Measurements from ENCODE around the gene AFG1L. TPM values are rescaled to one million over a fixed set of nuclear protein-coding genes. Genes with fewer than 3 reads are reported as not detected.

The AFG1L gene
- 1.6 to 2.3 TPM (median 2.0 TPM) in 5 replicates for total RNA-seq (2022; extraction: Qiagen RNA extraction)

GRCh38 chr6:108294727-108295625 is at the start of gene AFG1L:
TSS of gene AFG1L (plus strand) at chr6:108295054. CDS start at chr6:108295080, 26 bp downstream.

GRCh38 chr6:108260809-108261569 is 33.9 kb upstream of the AFG1L start, which contains the start of gene SNX3:
TSS of gene SNX3 (minus strand) at chr6:108261040. CDS start at chr6:108260921, 119 bp downstream.

GRCh38 chr6:108560463-108561308 is 265.8 kb downstream of the AFG1L start, which contains the start of gene FOXO3:
TSS of gene FOXO3 (plus strand) at chr6:108560917. CDS start at chr6:108561209, 292 bp downstream.

Other genes starting within 250 kb of the AFG1L start
- 17.8 to 25.9 TPM (median 24.3 TPM) in 5 replicates for gene OSTM1, start 220.3 kb upstream of the AFG1L start, total RNA-seq (2022; extraction: Qiagen RNA extraction)
- gene NR2E1, start 129.0 kb upstream of the AFG1L start, total RNA-seq (2022; extraction: Qiagen RNA extraction) = 0.03 to 0.22 TPM in 2 of 5 replicates, not detected in the others
- gene SNX3, start 34.0 kb upstream of the AFG1L start, total RNA-seq (2022; extraction: Qiagen RNA extraction) = 82.5 to 116 TPM (median 106 TPM) in 5 replicates